HepG2 (cell line): Measurements from ENCODE around the gene UBTF. TPM values are rescaled to one million over a fixed set of nuclear protein-coding genes. Genes with fewer than 3 reads are reported as not detected.
A peak's percentile ranks its signal among the peaks of the same experiment; 100 is the strongest.

Experiments
- AHR ChIP-seq: IDR thresholded peaks from 2 replicates; pipeline ENCODE4 v1.6.1; 2018; ENCODE audit warnings: missing genetic modification reagents, missing compliant biosample characterization
- CCAR2 ChIP-seq: fragments of 200-400 bp; formaldehyde crosslinking; optimal IDR thresholded peaks from 2 replicates; pipeline ENCODE3; 2018; ENCODE audit warnings: low read depth, mild to moderate bottlenecking, low read length, moderate library complexity
- NFYB ChIP-seq: sonication (generic); formaldehyde crosslinking; IDR thresholded peaks from 2 replicates; pipeline ENCODE4 v1.4.0; 2020; ENCODE audit warnings: missing genetic modification reagents
- RARG ChIP-seq: sonication (generic); formaldehyde crosslinking; IDR thresholded peaks from 2 replicates; pipeline ENCODE4 v1.4.0; 2020; ENCODE audit warnings: low read depth, mild to moderate bottlenecking, missing genetic modification reagents
- RFX3 ChIP-seq: IDR thresholded peaks from 2 replicates; pipeline ENCODE4 v1.6.1; 2016; ENCODE audit warnings: missing biosample characterization, missing genetic modification reagents
- ZFP82 ChIP-seq: sonication (generic); formaldehyde crosslinking; IDR thresholded peaks from 2 replicates; pipeline ENCODE4 v1.5.1; 2020; ENCODE audit warnings: mild to moderate bottlenecking, missing genetic modification reagents, borderline replicate concordance
- ZNF256 ChIP-seq: sonication (generic); formaldehyde crosslinking; conservative IDR thresholded peaks from 2 replicates; pipeline ENCODE4 v1.4.0; 2020; ENCODE audit warnings: missing genetic modification reagents
- ZNF264 ChIP-seq: sonication (generic); formaldehyde crosslinking; IDR thresholded peaks from 2 replicates; pipeline ENCODE4 v1.4.0; 2020; ENCODE audit warnings: missing genetic modification reagents
- ZNF44 ChIP-seq: sonication (generic); formaldehyde crosslinking; IDR thresholded peaks from 2 replicates; pipeline ENCODE4 v1.5.1; 2020; ENCODE audit warnings: mild to moderate bottlenecking, missing genetic modification reagents
- ZSCAN29 ChIP-seq: sonication (generic); formaldehyde crosslinking; conservative IDR thresholded peaks from 2 replicates; pipeline ENCODE4 v1.4.0; 2020; ENCODE audit warnings: mild to moderate bottlenecking, missing genetic modification reagents
- polyA plus RNA-seq, 8 experiments: library from polyadenylated mRNA; depleted of rRNA in 3 of 8; stranded (reverse) in 7 of 8; unstranded in 1 of 8; fragments of >200 nt; fragmentation: Illumina TruSeq in 4 of 8; extraction: Trizol in 4 of 8; gene quantifications; 2 replicates each; pipeline versions ENCODE4 v1.2.1 to v1.2.3, GENCODE V29; 2011 to 2016; ENCODE audit warnings: low read depth in 4 of 8, missing spikeins in 1 of 8, mixed read lengths in 1 of 8; ENCODE audit not compliant: insufficient read depth in 1 of 8
- total RNA-seq, 5 experiments: library from RNA; depleted of rRNA; stranded (reverse); fragments of >200 nt; fragmentation: Illumina TruSeq; extraction: Trizol; gene quantifications; 2 replicates each; pipeline ENCODE4 v1.2.3, GENCODE V29; 2016; ENCODE audit warnings: low read depth in 1 of 5
- TF ChIP-seq, protein P1 (sequence below): sonication (generic); formaldehyde crosslinking; IDR thresholded peaks from 2 replicates; pipeline ENCODE4 v1.4.0; 2020; ENCODE audit warnings: missing genetic modification reagents
- TF ChIP-seq, protein P2 (sequence below): sonication (generic); formaldehyde crosslinking; IDR thresholded peaks from 2 replicates; pipeline ENCODE4 v1.8.0; 2023; ENCODE audit warnings: mild to moderate bottlenecking, missing genetic modification reagents
- TF ChIP-seq, protein P3 (sequence below): sonication (generic); formaldehyde crosslinking; IDR thresholded peaks from 2 replicates; pipeline ENCODE4 v1.4.0; 2020; ENCODE audit warnings: mild to moderate bottlenecking, missing genetic modification reagents
- TF ChIP-seq, protein P4 (sequence below), 2 experiments: sonication (generic) in 1 of 2; formaldehyde crosslinking in 1 of 2; IDR thresholded peaks; 2 replicates each; pipeline versions ENCODE4 v1.6.1 to v1.9.0; 2014 to 2022; ENCODE audit warnings: antibody characterized with exemption in 1 of 2, borderline replicate concordance in 1 of 2, inconsistent platforms in 1 of 2, low read depth in 1 of 2, missing genetic modification reagents in 1 of 2

UBTF gene
- total and polyA plus RNA-seq, 2 of the 13 experiments (the other 11 are each of a cell fraction or from before 2014, with no cell fraction given): 15.2 to 60.9 TPM

DNA sequence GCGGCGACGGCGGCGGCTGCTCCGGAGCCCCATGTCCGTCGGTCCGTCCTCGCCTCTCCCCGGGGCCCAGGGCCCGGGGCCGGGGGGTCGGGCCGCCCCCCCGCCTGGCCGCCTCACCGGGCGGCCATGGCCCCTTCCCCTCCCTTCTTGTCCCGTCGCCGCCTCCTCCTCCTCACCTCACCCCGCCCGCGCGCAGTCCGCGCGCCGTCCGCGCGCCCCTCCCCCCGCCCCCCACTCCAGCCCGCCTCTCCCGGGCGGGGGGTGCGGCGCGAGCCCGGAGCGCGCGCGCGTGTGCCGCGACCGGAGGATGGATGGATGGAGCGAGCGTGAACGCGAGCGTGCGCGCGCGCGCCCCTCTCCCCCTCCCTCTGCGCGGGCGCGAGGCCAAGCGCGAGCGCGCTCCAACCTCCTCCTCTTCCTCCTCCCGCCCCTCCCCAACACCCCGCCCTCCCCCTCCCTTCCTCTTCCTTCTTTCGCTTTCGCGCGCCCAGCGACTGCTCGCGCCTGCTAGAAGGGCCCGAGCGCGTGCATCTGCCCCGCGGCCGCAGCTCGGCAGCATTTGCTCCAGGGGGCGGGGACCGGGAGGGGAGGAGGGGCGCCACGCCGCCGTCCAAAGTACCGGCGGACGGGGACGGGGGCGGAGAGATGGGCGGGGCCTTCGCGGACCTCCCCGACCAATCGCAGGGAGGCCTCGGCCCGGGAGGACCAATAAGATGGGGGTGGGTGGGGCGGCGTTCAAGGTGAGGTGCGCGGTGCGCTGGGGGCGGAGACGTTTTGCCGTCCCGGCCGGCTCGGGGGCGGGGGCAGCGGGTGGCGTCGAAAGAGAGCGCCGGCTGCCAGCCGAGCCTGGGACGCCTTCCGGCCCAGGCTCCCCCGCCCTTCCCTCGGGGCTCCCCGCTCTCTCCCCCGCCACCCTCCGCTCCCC, 19.7 kb downstream of the UBTF start, which contains the start of gene ATXN7L3 (continued):
- TF ChIP-seq ZNF264 (CRISPR knock-in tag): 0 out of 2 replicates have a peak, but pooled peaks have one; percentile 20
- no peak for TF ChIP-seq CCAR2
- TF ChIP-seq, protein P1, sequence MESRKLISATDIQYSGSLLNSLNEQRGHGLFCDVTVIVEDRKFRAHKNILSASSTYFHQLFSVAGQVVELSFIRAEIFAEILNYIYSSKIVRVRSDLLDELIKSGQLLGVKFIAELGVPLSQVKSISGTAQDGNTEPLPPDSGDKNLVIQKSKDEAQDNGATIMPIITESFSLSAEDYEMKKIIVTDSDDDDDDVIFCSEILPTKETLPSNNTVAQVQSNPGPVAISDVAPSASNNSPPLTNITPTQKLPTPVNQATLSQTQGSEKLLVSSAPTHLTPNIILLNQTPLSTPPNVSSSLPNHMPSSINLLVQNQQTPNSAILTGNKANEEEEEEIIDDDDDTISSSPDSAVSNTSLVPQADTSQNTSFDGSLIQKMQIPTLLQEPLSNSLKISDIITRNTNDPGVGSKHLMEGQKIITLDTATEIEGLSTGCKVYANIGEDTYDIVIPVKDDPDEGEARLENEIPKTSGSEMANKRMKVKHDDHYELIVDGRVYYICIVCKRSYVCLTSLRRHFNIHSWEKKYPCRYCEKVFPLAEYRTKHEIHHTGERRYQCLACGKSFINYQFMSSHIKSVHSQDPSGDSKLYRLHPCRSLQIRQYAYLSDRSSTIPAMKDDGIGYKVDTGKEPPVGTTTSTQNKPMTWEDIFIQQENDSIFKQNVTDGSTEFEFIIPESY (CRISPR knock-in tag): no peak
- TF ChIP-seq, protein P2, sequence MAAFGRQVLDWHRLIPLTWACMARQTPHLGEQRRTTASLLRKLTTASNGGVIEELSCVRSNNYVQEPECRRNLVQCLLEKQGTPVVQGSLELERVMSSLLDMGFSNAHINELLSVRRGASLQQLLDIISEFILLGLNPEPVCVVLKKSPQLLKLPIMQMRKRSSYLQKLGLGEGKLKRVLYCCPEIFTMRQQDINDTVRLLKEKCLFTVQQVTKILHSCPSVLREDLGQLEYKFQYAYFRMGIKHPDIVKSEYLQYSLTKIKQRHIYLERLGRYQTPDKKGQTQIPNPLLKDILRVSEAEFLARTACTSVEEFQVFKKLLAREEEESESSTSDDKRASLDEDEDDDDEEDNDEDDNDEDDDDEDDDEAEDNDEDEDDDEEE (CRISPR knock-in tag): no peak
- TF ChIP-seq ZNF44 (CRISPR knock-in tag): no peak
- TF ChIP-seq RFX3 (CRISPR knock-in tag): no peak
- TF ChIP-seq AHR (CRISPR knock-in tag): peak; percentile 31; the same call in 1 of the 2 replicates
- no peak for TF ChIP-seq ZNF256 (CRISPR knock-in tag)
- peak; percentile 85 for TF ChIP-seq NFYB
- TF ChIP-seq ZSCAN29 (CRISPR knock-in tag): no peak
- no peak for TF ChIP-seq RARG (CRISPR knock-in tag)
- no peak for TF ChIP-seq ZFP82 (CRISPR knock-in tag)
- TF ChIP-seq, protein P3, sequence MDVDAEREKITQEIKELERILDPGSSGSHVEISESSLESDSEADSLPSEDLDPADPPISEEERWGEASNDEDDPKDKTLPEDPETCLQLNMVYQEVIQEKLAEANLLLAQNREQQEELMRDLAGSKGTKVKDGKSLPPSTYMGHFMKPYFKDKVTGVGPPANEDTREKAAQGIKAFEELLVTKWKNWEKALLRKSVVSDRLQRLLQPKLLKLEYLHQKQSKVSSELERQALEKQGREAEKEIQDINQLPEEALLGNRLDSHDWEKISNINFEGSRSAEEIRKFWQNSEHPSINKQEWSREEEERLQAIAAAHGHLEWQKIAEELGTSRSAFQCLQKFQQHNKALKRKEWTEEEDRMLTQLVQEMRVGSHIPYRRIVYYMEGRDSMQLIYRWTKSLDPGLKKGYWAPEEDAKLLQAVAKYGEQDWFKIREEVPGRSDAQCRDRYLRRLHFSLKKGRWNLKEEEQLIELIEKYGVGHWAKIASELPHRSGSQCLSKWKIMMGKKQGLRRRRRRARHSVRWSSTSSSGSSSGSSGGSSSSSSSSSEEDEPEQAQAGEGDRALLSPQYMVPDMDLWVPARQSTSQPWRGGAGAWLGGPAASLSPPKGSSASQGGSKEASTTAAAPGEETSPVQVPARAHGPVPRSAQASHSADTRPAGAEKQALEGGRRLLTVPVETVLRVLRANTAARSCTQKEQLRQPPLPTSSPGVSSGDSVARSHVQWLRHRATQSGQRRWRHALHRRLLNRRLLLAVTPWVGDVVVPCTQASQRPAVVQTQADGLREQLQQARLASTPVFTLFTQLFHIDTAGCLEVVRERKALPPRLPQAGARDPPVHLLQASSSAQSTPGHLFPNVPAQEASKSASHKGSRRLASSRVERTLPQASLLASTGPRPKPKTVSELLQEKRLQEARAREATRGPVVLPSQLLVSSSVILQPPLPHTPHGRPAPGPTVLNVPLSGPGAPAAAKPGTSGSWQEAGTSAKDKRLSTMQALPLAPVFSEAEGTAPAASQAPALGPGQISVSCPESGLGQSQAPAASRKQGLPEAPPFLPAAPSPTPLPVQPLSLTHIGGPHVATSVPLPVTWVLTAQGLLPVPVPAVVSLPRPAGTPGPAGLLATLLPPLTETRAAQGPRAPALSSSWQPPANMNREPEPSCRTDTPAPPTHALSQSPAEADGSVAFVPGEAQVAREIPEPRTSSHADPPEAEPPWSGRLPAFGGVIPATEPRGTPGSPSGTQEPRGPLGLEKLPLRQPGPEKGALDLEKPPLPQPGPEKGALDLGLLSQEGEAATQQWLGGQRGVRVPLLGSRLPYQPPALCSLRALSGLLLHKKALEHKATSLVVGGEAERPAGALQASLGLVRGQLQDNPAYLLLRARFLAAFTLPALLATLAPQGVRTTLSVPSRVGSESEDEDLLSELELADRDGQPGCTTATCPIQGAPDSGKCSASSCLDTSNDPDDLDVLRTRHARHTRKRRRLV (CRISPR knock-in tag): no peak
- TF ChIP-seq, protein P4, sequence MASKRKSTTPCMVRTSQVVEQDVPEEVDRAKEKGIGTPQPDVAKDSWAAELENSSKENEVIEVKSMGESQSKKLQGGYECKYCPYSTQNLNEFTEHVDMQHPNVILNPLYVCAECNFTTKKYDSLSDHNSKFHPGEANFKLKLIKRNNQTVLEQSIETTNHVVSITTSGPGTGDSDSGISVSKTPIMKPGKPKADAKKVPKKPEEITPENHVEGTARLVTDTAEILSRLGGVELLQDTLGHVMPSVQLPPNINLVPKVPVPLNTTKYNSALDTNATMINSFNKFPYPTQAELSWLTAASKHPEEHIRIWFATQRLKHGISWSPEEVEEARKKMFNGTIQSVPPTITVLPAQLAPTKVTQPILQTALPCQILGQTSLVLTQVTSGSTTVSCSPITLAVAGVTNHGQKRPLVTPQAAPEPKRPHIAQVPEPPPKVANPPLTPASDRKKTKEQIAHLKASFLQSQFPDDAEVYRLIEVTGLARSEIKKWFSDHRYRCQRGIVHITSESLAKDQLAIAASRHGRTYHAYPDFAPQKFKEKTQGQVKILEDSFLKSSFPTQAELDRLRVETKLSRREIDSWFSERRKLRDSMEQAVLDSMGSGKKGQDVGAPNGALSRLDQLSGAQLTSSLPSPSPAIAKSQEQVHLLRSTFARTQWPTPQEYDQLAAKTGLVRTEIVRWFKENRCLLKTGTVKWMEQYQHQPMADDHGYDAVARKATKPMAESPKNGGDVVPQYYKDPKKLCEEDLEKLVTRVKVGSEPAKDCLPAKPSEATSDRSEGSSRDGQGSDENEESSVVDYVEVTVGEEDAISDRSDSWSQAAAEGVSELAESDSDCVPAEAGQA (IDR thresholded peaks at IDR 0.05; ENCODE audit: low read depth): no peak
- TF ChIP-seq, protein P4 (CRISPR knock-in tag; IDR thresholded peaks at IDR 0.05; ENCODE audit: borderline replicate concordance): no peak
